Testis (tissue), 2 donors: Measurements from ENCODE around the gene GPR150.

Source experiments
- POLR2A ChIP-seq: fragments of 450-650 bp; IDR thresholded peaks from one replicate; pipeline ENCODE4 v1.6.1; 2017; ENCODE audit warnings: antibody characterized with exemption, mild to moderate bottlenecking, moderate library complexity
- TF ChIP-seq, protein P1 (sequence below), 3 experiments: fragments of 450-650 bp in 2 of 3; fragments of 200-600 bp in 1 of 3; sonication (generic) in 1 of 3; IDR thresholded peaks; one replicate each; pipeline ENCODE4 v1.5.1; 2016 to 2019; ENCODE audit warnings: antibody characterized with exemption in 3 of 3, mild to moderate bottlenecking in 2 of 3, moderate library complexity in 1 of 3

DNA sequence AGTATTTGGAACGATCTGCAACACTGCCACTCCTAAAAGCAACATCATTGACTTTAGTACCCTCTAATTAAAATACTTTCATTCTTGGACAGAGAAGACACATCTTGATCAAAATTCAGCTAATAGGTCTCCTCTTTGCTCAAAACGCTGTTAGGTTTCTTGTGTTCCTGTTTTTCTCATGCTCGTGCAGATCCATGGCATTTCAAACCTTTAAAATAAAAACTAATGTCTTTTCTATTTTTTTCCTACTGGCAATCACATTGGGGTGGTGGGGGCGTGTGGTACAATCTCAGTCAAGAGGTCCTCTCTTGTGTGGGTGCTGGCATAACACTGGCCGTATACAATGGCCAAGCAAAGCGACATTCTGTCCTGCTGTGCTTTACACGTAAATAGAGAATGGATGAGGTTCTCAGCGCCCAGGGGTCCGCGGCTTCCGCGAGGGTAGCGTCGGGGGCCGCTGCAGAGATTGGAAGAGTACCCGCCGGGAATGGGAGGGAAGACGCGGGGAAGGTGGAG lies 315 bp upstream of the GPR150 start:
- TF ChIP-seq, protein P1, sequence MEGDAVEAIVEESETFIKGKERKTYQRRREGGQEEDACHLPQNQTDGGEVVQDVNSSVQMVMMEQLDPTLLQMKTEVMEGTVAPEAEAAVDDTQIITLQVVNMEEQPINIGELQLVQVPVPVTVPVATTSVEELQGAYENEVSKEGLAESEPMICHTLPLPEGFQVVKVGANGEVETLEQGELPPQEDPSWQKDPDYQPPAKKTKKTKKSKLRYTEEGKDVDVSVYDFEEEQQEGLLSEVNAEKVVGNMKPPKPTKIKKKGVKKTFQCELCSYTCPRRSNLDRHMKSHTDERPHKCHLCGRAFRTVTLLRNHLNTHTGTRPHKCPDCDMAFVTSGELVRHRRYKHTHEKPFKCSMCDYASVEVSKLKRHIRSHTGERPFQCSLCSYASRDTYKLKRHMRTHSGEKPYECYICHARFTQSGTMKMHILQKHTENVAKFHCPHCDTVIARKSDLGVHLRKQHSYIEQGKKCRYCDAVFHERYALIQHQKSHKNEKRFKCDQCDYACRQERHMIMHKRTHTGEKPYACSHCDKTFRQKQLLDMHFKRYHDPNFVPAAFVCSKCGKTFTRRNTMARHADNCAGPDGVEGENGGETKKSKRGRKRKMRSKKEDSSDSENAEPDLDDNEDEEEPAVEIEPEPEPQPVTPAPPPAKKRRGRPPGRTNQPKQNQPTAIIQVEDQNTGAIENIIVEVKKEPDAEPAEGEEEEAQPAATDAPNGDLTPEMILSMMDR (IDR thresholded peaks at IDR 0.05) = no peak
- TF ChIP-seq POLR2A = no peak
